ENCODE results near the gene KDSR. TPM values are rescaled to one million over a fixed set of nuclear protein-coding genes. Genes with fewer than 3 reads are reported as not detected.

Gene KDSR
- 10 to 100 TPM; 33.6 to 79.4 (median 51.4) TPM for total RNA-seq
- long read RNA-seq, donor 1, full-length matches to known transcripts: 127 of 156 reads
- long read RNA-seq, donor 1, partial matches to known transcripts: 1 of 156 reads
- long read RNA-seq, donor 1, other reads (novel, unspliced or antisense): 28 of 156 reads
- long read RNA-seq, donor 2, full-length matches to known transcripts: 24 of 26 reads
- long read RNA-seq, donor 2, partial matches to known transcripts: 0 of 26 reads
- long read RNA-seq, donor 2, other reads (novel, unspliced or antisense): 2 of 26 reads

- Histone ChIP-seq H3K9me3 (no peaks in the 10 kb centered on the region), H3K4me1 (ENCODE audit: low read depth) (peaks cover 9% of the 10 kb centered on the region), H3K4me3 (peak within 1 kb of the TSS; percentile 83), H3K36me3 (ENCODE audit: low read depth) (no peaks in the 10 kb centered on the region)
- intact Hi-C loops (cut with DNase I, micrococcal nuclease): no loop called here
- peak; percentile 92 to 96 (median 95) for DNase-seq
- ATAC-seq: peak; percentile 93
- TF ChIP-seq CTCF (IDR thresholded peaks at IDR 0.05): no peak
Observed at GRCh38 chr18:63367053-63367953, at the start of gene KDSR. KDSR (minus strand) TSS chr18:63367206; CDS start chr18:63367118, 88 bp downstream.

- peaks cover 6% of the 10 kb centered on the region for H3K4me1 ChIP-seq (ENCODE audit: low read depth)
- no peak for TF ChIP-seq CTCF (IDR thresholded peaks at IDR 0.05)
- no peak for DNase-seq
- H3K9me3 ChIP-seq: no peaks in the 10 kb centered on the region
- no peak overlapping the region for H3K4me3 ChIP-seq
- intact Hi-C loops (cut with DNase I, micrococcal nuclease): no loop called here
- no peaks in the 10 kb centered on the region for H3K36me3 ChIP-seq (ENCODE audit: low read depth)
- ATAC-seq: peak; percentile 57
Observed at GRCh38 chr18:63412953-63413352, 45.9 kb upstream of the KDSR start.

GRCh38 chr18:63410792-63411191 is 43.8 kb upstream of the KDSR start:
- intact Hi-C loops (cut with DNase I, micrococcal nuclease): no loop called here
- no peaks in the 10 kb centered on the region for H3K9me3 ChIP-seq
- H3K36me3 ChIP-seq (ENCODE audit: low read depth): no peaks in the 10 kb centered on the region
- DNase-seq: peak in 1 of 3 donors; percentile 17
- peaks cover 6% of the 10 kb centered on the region for H3K4me1 ChIP-seq (ENCODE audit: low read depth)
- no peak overlapping the region for H3K4me3 ChIP-seq
- TF ChIP-seq CTCF (IDR thresholded peaks at IDR 0.05): no peak
- ATAC-seq: peak; percentile 83

- no peak for DNase-seq
- intact Hi-C loops (cut with DNase I, micrococcal nuclease): no loop called here
- no peak for ATAC-seq
- H3K4me1 ChIP-seq (ENCODE audit: low read depth): peaks cover 6% of the 10 kb centered on the region
- H3K9me3 ChIP-seq: no peaks in the 10 kb centered on the region
- no peak for TF ChIP-seq CTCF (IDR thresholded peaks at IDR 0.05)
- H3K4me3 ChIP-seq: no peak overlapping the region
- no peaks in the 10 kb centered on the region for H3K36me3 ChIP-seq (ENCODE audit: low read depth)
Observed at GRCh38 chr18:63409301-63409700, 42.3 kb upstream of the KDSR start.

GRCh38 chr18:63407734-63408133 is 40.7 kb upstream of the KDSR start:
- intact Hi-C loops (cut with DNase I, micrococcal nuclease): no loop called here
- TF ChIP-seq CTCF (IDR thresholded peaks at IDR 0.05): no peak
- ATAC-seq: peak; percentile 77
- Histone ChIP-seq H3K36me3 (ENCODE audit: low read depth) (no peaks in the 10 kb centered on the region), H3K9me3 (no peaks in the 10 kb centered on the region), H3K4me3 (no peak overlapping the region), H3K4me1 (ENCODE audit: low read depth) (peaks cover 6% of the 10 kb centered on the region)
- no peak for DNase-seq
